SH-SY5Y (cell line): ENCODE data around the gene LMF1.

Experiments
- GATA2 ChIP-seq: IDR thresholded peaks from 2 replicates; pipeline ENCODE4 v1.6.1; 2011; ENCODE audit warnings: mild to moderate bottlenecking, low read depth, low read length
- GATA3 ChIP-seq: IDR thresholded peaks from 2 replicates; pipeline ENCODE4 v1.6.1; 2011; ENCODE audit warnings: low read depth, mild to moderate bottlenecking, low read length, moderate library complexity

DNA sequence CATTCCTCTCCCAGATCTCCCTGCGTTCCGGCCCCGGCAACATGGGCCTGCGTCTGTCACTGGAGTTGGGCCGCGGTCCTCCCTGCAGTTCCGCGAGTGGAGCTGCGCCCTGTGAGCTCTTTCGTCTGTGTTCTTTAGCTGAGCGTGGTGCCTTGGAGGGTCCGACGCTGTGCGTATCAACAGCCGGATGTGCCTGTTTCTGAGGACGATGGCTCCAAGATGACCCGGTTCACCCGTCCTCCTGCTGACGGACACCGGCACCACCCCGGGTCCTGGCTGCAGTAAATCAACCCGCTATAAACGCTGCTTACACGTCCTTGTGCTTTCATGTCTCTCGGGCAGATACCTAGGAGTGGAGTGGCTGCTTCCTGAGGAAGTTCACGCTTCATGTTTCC is 125.4 kb downstream of the LMF1 start:
- TF ChIP-seq GATA3 (no peak), GATA2 (no peak)
